ENCODE data around the gene SLC26A4.

Gene SLC26A4

DNA sequence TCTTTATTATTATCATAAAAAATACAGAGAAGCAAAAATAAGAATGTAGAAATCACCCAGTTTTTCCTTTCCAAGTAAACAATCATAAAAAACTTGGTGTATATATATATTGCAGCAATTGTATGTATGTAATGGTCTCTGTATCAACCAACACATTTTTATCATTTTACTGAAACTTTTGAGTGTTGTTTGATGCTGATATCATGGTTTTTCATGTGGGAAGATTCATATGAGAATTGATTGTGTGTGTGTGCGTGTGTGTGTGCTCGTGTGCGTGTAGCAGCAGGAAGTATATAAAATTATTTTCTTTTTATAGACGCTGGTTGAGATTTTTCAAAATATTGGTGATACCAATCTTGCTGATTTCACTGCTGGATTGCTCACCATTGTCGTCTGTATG, 22.3 kb downstream of the SLC26A4 start:
- no peak overlapping the region for H3K4me3 ChIP-seq (ENCODE audit: low read depth, low read length)
- no peak for DNase-seq (ENCODE audit: low read depth)
- TF ChIP-seq, protein P1, sequence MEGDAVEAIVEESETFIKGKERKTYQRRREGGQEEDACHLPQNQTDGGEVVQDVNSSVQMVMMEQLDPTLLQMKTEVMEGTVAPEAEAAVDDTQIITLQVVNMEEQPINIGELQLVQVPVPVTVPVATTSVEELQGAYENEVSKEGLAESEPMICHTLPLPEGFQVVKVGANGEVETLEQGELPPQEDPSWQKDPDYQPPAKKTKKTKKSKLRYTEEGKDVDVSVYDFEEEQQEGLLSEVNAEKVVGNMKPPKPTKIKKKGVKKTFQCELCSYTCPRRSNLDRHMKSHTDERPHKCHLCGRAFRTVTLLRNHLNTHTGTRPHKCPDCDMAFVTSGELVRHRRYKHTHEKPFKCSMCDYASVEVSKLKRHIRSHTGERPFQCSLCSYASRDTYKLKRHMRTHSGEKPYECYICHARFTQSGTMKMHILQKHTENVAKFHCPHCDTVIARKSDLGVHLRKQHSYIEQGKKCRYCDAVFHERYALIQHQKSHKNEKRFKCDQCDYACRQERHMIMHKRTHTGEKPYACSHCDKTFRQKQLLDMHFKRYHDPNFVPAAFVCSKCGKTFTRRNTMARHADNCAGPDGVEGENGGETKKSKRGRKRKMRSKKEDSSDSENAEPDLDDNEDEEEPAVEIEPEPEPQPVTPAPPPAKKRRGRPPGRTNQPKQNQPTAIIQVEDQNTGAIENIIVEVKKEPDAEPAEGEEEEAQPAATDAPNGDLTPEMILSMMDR (IDR thresholded peaks at IDR 0.05; ENCODE audit: insufficient read depth, low read depth, low read length, missing control alignments) = no peak

- DNase-seq (ENCODE audit: low read depth) = no peak
- TF ChIP-seq, protein P1 (IDR thresholded peaks at IDR 0.05; ENCODE audit: insufficient read depth, low read depth, low read length, missing control alignments) = no peak
- H3K4me3 ChIP-seq (ENCODE audit: low read depth, low read length) = no peak overlapping the region
Measured at GRCh38 chr7:107684287-107684686, 23.7 kb downstream of the SLC26A4 start.

- no peak for DNase-seq (ENCODE audit: low read depth)
- TF ChIP-seq, protein P1 (IDR thresholded peaks at IDR 0.05; ENCODE audit: insufficient read depth, low read depth, low read length, missing control alignments) = no peak
- no peak overlapping the region for H3K4me3 ChIP-seq (ENCODE audit: low read depth, low read length)
Measured at GRCh38 chr7:107684947-107685463, 24.4 kb downstream of the SLC26A4 start.

GRCh38 chr7:107686816-107687387, 26.3 kb downstream of the SLC26A4 start:
- no peak for DNase-seq (ENCODE audit: low read depth)
- TF ChIP-seq, protein P1 (IDR thresholded peaks at IDR 0.05; ENCODE audit: insufficient read depth, low read depth, low read length, missing control alignments) = no peak
- no peak overlapping the region for H3K4me3 ChIP-seq (ENCODE audit: low read depth, low read length)

GRCh38 chr7:107687656-107688055, 27.0 kb downstream of the SLC26A4 start:
- no peak overlapping the region for H3K4me3 ChIP-seq (ENCODE audit: low read depth, low read length)
- DNase-seq (ENCODE audit: low read depth) = no peak
- TF ChIP-seq, protein P1 (IDR thresholded peaks at IDR 0.05; ENCODE audit: insufficient read depth, low read depth, low read length, missing control alignments) = no peak

DNA sequence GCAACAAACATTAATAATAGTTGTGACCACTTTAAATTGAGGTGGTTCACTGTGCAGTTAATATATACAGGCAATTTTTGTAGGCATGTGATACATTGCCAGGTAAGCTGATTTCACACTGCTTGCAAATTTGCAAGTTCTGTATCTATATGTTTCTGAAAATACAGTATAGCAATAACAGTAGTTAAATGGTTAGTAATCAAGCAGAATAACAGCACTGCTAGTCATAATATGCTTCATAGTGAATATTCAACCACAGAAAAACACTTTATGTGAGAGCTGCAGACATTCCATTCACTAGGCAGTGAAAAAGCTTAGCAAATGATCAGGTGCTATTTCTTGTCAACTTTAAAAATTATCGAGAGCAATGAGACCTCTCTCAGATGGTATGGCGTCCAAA, 28.9 kb downstream of the SLC26A4 start:
- DNase-seq (ENCODE audit: low read depth) = no peak
- TF ChIP-seq, protein P1 (IDR thresholded peaks at IDR 0.05; ENCODE audit: insufficient read depth, low read depth, low read length, missing control alignments) = no peak
- no peak overlapping the region for H3K4me3 ChIP-seq (ENCODE audit: low read depth, low read length)

DNA sequence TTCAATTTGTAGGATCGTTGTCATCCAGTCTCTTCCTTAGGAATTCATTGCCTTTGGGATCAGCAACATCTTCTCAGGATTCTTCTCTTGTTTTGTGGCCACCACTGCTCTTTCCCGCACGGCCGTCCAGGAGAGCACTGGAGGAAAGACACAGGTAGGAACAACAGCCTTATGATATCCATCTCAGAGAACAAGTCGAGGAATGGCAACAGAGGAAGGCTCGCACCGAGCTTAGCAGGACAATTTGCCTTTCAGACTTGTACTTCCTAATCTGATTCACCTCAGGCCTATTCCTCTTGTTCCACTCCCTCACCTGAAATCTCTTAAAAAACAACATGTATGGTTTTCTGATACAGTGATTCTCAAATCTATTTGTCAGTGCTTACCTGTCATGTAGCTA, 29.5 kb downstream of the SLC26A4 start:
- TF ChIP-seq, protein P1 (IDR thresholded peaks at IDR 0.05; ENCODE audit: insufficient read depth, low read depth, low read length, missing control alignments) = no peak
- DNase-seq (ENCODE audit: low read depth) = no peak
- H3K4me3 ChIP-seq (ENCODE audit: low read depth, low read length) = no peak overlapping the region

All from GM12865 (cell line).